ENCODE data around the gene NPHP4.

NPHP4 gene

GRCh38 chr1:5842679-5843078, 149.5 kb downstream of the NPHP4 start:
- no peak for DNase-seq

- no peak for DNase-seq
Measured at GRCh38 chr1:5840551-5841001, 151.6 kb downstream of the NPHP4 start.

GRCh38 chr1:5839881-5840550, 152.2 kb downstream of the NPHP4 start:
- DNase-seq, result no peak

- no peak for DNase-seq
Measured at GRCh38 chr1:5839161-5839880, 152.9 kb downstream of the NPHP4 start.

GRCh38 chr1:5837976-5838653, 154.1 kb downstream of the NPHP4 start:
- no peak for DNase-seq

GRCh38 chr1:5836776-5837440, 155.3 kb downstream of the NPHP4 start:
- no peak for DNase-seq

- DNase-seq, result no peak
Measured at GRCh38 chr1:5835179-5835562, 157.1 kb downstream of the NPHP4 start.

- DNase-seq, result no peak
Measured at GRCh38 chr1:5834477-5835178, 157.6 kb downstream of the NPHP4 start.

- no peak for DNase-seq
Measured at GRCh38 chr1:5833911-5834310, 158.3 kb downstream of the NPHP4 start.

GRCh38 chr1:5832916-5833895, 159.0 kb downstream of the NPHP4 start:
- no peak for DNase-seq

- no peak for DNase-seq
Measured at GRCh38 chr1:5831600-5832335, 160.5 kb downstream of the NPHP4 start.

- no peak for DNase-seq
Measured at GRCh38 chr1:5830771-5831599, 161.2 kb downstream of the NPHP4 start.

- DNase-seq, result no peak
Measured at GRCh38 chr1:5829414-5829813, 162.8 kb downstream of the NPHP4 start.

- no peak for DNase-seq
Measured at GRCh38 chr1:5828308-5828935, 163.8 kb downstream of the NPHP4 start.

GRCh38 chr1:5827516-5827915, 164.7 kb downstream of the NPHP4 start:
- DNase-seq, result no peak

- DNase-seq, result no peak
Measured at GRCh38 chr1:5826601-5827000, 165.6 kb downstream of the NPHP4 start.

- no peak for DNase-seq
Measured at GRCh38 chr1:5822726-5823125, 169.5 kb downstream of the NPHP4 start.

- DNase-seq, result no peak
Measured at GRCh38 chr1:5822266-5822665, 170.0 kb downstream of the NPHP4 start.

- no peak for DNase-seq
Measured at GRCh38 chr1:5821540-5822176, 170.6 kb downstream of the NPHP4 start.
